Left lung (tissue), 10 donors: ENCODE results near the gene TFAP2E. TPM values are rescaled to one million over a fixed set of nuclear protein-coding genes. Genes with fewer than 3 reads are reported as not detected.

Source experiments
- ATAC-seq: fragments of 200-7000 bp; cut with Tn5 transposase; one replicate; pipeline ENCODE4 v1.9.1; 2020; ENCODE audit warnings: moderate library complexity
- DNase-seq, 4 donors: peaks; one replicate each; pipeline ENCODE4 v3.0.0-alpha.2; 2013 to 2020
- H3K27ac ChIP-seq, 2 donors: fragments of 200-600 bp; sonication (generic) in 1 of 2; one replicate each; pipeline versions ENCODE4 v1.5.0 to v1.8.0; 2020 to 2021
- H3K27me3 ChIP-seq, 2 donors: fragments of 200-600 bp; sonication (generic) in 1 of 2; one replicate each; pipeline versions ENCODE4 v1.5.0 to v1.8.0; 2020 to 2021
- H3K36me3 ChIP-seq, 2 donors: fragments of 200-600 bp; sonication (generic) in 1 of 2; one replicate each; pipeline versions ENCODE4 v1.5.0 to v1.8.0; 2020 to 2021
- H3K4me1 ChIP-seq, 2 donors: fragments of 200-600 bp; one replicate each; pipeline ENCODE4 v1.8.0; 2021
- H3K4me3 ChIP-seq, 2 donors: fragments of 200-600 bp; sonication (generic) in 1 of 2; one replicate each; pipeline versions ENCODE4 v1.5.0 to v1.8.0; 2020 to 2021; ENCODE audit warnings: mild to moderate bottlenecking in 1 of 2
- H3K9me3 ChIP-seq, 2 donors: fragments of 200-600 bp; sonication (generic) in 1 of 2; one replicate each; pipeline versions ENCODE4 v1.5.0 to v1.8.0; 2020 to 2021
- CTCF ChIP-seq, 2 donors: fragments of 200-600 bp; sonication (generic) in 1 of 2; IDR thresholded peaks; one replicate each; pipeline versions ENCODE4 v1.5.0 to v1.8.0; 2021; ENCODE audit warnings: antibody characterized with exemption in 2 of 2
- intact Hi-C, 2 donors: fragments of 100-400 bp; cut with DNase I; formaldehyde crosslinking; loops; one replicate each; pipeline versions ENCODE4 v1.11.2 to v1.14.2; 2022
- polyA plus RNA-seq, 6 donors: library from polyadenylated mRNA; unstranded; fragments of 120-200 nt; gene quantifications; one replicate each; pipeline ENCODE4 v1.2.1, GENCODE V29; 2013; ENCODE audit not compliant: insufficient read length in 6 of 6
- total RNA-seq, 2 donors: library from RNA; stranded (reverse); fragmentation: NEBNext Ultra II Directional; extraction: Animal tissue kit (Norgen Biotek cat#: 25700); gene quantifications; one replicate each; pipeline ENCODE4 v1.2.1, GENCODE V29; 2021
- donor health status: DM: no; HTN: yes; CAD: no.
- donor health status: DM: no; HTN: no; CAD: no.

The TFAP2E gene
- total and polyA plus RNA-seq, 8 donors, result 1.3 to 7.4 (median 3.5) TPM

GRCh38 chr1:35563166-35563565 is 9.9 kb upstream of the TFAP2E start:
- H3K36me3 ChIP-seq, result peaks cover 0 to 45% of the 10 kb centered on the region in 2 donors
- H3K4me1 ChIP-seq, result peaks cover 0 to 27% of the 10 kb centered on the region in 2 donors
- H3K9me3 ChIP-seq, result no peaks in the 10 kb centered on the region
- no peak overlapping the region for H3K4me3 ChIP-seq
- intact Hi-C loops, result loop anchor here in 1 of 2 donors (5.0 kb wide), 1 partner anchor 111 kb away; no protein-coding TSS in a partner anchor
- no peak for ATAC-seq
- TF ChIP-seq CTCF (IDR thresholded peaks at IDR 0.05), result no peak
- H3K27me3 ChIP-seq, result no peaks in the 10 kb centered on the region
- no peak overlapping the region for H3K27ac ChIP-seq
- DNase-seq, result no peak

GRCh38 chr1:35564037-35564883 is 8.9 kb upstream of the TFAP2E start:
- Histone ChIP-seq H3K9me3 (no peaks in the 10 kb centered on the region), H3K27me3 (no peaks in the 10 kb centered on the region), H3K4me3 (no peak overlapping the region), H3K36me3 (peaks cover 0 to 45% of the 10 kb centered on the region in 2 donors), H3K4me1 (peaks cover 0 to 16% of the 10 kb centered on the region in 2 donors), H3K27ac (no peak overlapping the region)
- ATAC-seq (peak; percentile 69), DNase-seq (peak in 2 of 4 donors; percentile 76 to 79)
- intact Hi-C loops, result loop anchor here in 1 of 2 donors (5.0 kb wide), 1 partner anchor 112 kb away; no protein-coding TSS in a partner anchor
- peak; percentile 57 to 90 for TF ChIP-seq CTCF (IDR thresholded peaks at IDR 0.05)

DNA sequence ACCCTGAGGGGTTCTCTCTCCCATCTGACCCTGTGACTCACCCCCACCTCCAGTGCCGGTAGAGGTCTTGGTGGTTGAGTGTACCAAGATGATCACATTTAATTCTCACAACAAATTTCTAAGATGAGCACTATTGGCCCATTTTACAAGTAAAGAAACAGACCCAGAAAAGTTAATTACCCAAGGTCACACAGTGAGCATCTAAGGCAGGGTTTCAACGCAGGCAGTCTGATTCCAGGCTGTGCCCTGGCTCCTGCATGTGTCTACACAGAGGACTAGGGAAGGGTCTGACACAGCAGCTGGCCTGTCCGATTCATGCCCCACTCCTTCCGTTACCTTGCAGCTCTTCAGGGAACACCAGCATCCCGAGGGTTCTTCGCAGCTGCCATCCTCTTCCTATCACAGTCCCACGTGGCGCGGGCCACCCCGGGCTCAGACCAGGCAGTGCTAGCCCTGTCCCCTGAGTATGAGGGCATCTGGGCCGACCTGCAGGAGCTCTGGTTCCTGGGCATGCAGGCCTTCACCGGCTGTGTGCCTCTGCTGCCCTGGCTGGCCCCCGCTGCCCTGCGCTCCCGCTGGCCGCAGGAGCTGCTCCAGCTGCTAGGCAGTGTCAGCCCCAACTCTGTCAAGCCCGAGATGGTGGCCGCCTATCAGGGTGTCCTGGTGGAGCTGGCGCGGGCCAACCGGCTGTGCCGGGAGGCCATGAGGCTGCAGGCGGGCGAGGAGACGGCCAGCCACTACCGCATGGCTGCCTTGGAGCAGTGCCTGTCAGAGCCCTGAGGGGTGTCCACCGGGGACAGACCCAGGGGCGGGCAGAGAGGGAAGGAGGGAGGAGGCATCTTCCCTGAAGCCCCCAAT is 8.0 kb upstream of the TFAP2E start:
- H3K4me1 ChIP-seq, result peaks cover 0 to 9% of the 10 kb centered on the region in 2 donors
- intact Hi-C loops, result loop anchor here in 1 of 2 donors (5.0 kb wide), 2 partner anchors 113 to 162 kb away; no protein-coding TSS in a partner anchor
- no peaks in the 10 kb centered on the region for H3K9me3 ChIP-seq
- no peak overlapping the region for H3K4me3 ChIP-seq
- peak in 1 of 2 donors; percentile 32 for TF ChIP-seq CTCF (IDR thresholded peaks at IDR 0.05)
- H3K27ac ChIP-seq, result no peak overlapping the region
- no peaks in the 10 kb centered on the region for H3K27me3 ChIP-seq
- DNase-seq (no peak), ATAC-seq (no peak)
- peaks cover 0 to 45% of the 10 kb centered on the region in 2 donors for H3K36me3 ChIP-seq

- Histone ChIP-seq H3K9me3 (no peaks in the 10 kb centered on the region), H3K36me3 (peaks cover 0 to 42% of the 10 kb centered on the region in 2 donors), H3K4me3 (no peak overlapping the region), H3K27me3 (no peaks in the 10 kb centered on the region), H3K4me1 (peaks cover 0 to 4% of the 10 kb centered on the region in 2 donors), H3K27ac (no peak overlapping the region)
- intact Hi-C loops, result loop anchor here in 1 of 2 donors (5.0 kb wide), 1 partner anchor 162 kb away; no protein-coding TSS in a partner anchor
- TF ChIP-seq CTCF (IDR thresholded peaks at IDR 0.05), result no peak
- ATAC-seq (no peak), DNase-seq (no peak)
These were observed 7.4 kb upstream of the TFAP2E start for GRCh38 chr1:35565742-35566133.
